Glomerular endothelial cell (primary cell): ENCODE measurements around the gene HNRNPUL1. TPM values are rescaled to one million over a fixed set of nuclear protein-coding genes. Genes with fewer than 3 reads are reported as not detected.

Experiments used
- DNase-seq: peaks from one replicate; pipeline ENCODE4 v3.0.0-alpha.2; 2011; ENCODE audit warnings: low read depth, low spot score; ENCODE audit errors: extremely low read depth
- total RNA-seq: library from RNA; depleted of rRNA; stranded (reverse); fragments of >200 nt; gene quantifications from 2 replicates; pipeline ENCODE4 v1.2.3, GENCODE V29; 2015

HNRNPUL1 gene
- total RNA-seq, 1 donor from 2014 or later, result 217 TPM

GRCh38 chr19:41351339-41352245 lies 87.4 kb downstream of the HNRNPUL1 start:
- DNase-seq, result no peak

DNA sequence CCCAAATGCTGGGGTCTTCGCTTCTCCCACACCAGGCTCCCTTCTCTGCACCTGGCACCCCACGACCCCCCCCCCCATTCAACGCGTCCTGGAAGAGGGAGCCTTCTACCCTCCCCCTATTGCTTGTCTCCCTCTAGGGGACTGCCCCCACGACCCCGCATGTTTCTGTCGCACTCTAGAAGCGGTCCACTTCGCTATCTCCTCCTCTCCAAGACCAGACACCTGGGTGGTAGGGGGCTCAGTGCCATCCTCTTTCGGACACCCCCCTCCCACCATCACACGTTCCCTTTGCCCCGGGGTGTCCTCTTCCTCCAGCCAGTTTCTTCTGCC lies 88.1 kb downstream of the HNRNPUL1 start:
- no peak for DNase-seq

DNA sequence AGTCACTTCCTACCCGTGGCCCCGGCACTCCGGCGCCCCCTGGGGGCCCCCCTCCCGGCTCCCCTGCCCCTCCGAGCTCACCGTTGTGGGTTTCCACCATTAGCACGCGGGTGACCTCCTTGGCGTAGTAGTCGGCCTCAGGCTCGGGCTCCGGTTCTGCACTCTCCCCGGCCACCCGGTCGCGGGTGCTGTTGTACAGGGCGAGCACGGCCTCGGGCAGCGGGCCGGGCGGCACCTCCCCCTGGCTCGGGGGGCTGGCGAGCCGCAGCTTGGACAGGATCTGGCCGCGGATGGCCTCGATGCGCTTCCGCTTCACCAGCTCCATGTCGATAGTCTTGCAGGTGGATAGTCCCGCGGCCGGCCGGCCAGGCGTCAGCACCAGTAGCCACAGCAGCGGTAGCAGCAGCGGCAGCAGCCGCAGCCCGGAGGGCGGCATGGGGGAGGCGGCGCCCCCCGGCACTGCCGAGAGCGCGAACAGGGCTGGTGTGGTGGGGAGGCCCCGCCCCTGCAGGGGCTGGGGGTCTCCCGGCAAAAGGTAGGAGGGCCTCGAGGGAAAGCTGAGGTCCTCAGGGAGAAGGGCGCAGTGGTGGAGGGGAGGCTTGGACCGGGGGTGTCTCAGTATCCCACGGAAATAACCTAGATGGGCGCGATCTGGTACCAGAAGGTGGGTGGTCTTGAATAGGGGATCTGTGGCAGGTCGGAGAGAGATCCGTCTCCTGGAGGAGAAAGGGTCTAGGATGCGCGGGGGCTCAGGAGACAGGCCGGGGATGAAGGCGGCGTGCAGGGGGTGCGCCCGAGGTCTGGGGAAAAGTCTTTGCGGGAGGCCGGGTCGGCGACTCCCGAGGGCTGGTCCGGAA lies 88.7 kb downstream of the HNRNPUL1 start:
- DNase-seq, result no peak

- no peak for DNase-seq
These were observed 89.5 kb downstream of the HNRNPUL1 start, which contains the start of gene TGFB1 for GRCh38 chr19:41353466-41354342. Gene TGFB1 (minus strand): TSS chr19:41353922. CDS start chr19:41353044, 878 bp downstream.

- DNase-seq, result no peak
These were observed 90.3 kb downstream of the HNRNPUL1 start for GRCh38 chr19:41354343-41354953.

DNA sequence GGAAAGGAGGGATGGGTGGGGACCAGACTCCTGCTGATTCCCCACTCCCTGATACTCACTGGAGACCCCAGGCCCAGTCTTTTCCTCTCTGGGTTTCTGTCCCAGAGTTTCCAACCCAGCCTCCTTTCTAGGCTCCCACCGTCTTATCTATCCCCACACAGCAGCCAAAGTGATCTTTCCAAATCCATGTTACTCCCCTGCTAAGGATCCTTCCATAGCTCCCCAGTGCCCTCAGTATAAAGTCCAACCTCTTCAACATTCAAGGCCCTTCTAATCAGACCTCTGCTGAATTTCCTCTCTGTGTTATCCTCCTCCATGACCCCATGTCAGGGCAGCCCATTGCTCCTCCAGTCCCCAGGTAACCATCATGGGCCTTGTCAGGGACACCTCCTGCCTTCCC lies 90.9 kb downstream of the HNRNPUL1 start:
- DNase-seq, result no peak

GRCh38 chr19:41355802-41356201 lies 91.6 kb downstream of the HNRNPUL1 start:
- DNase-seq, result no peak

DNA sequence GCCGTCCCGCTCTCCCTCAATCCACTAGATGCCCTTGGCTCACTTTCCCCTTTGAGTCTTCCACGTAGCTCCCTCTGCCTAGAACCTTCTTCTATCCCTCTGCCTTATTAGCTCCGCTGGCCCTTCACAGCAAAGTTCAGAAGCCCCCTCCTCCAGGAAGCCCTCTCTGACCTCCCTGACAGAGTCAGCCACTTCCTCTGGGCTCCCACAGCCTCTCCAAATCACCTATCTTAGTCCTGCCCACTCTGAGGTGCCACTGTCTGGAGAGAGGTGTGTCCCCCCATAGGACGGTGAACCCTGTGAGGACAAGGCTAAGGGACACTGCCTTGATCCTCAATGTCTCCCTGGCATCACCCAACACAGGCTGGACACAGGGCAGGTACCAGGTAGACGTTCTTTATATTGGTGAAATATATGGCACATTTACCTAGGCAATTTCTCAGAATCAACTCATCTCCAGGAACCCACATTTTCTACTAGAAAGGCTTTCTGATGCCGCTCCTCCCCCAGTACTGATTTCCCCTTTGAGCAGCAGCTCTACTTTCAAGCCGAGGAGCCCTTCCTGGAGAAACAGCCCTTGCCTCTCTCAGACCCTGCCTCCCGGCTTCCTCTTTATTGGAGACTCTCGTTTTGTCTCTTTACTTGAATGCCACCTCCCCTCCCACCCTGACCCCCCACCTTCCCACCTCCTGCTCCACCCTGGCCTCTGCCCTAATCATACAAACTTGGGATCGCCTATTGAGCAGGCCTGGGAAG lies 93.0 kb downstream of the HNRNPUL1 start:
- DNase-seq, result no peak

Other genes with a start within 250 kb of the HNRNPUL1 start
- not detected in 2 replicates for gene CYP2A13, start 175.9 kb upstream of the HNRNPUL1 start, total RNA-seq
- not detected in 2 replicates for gene CYP2F1, start 149.9 kb upstream of the HNRNPUL1 start, total RNA-seq
- gene CYP2S1, start 71.2 kb upstream of the HNRNPUL1 start, total RNA-seq, result 0.88 and 9.1 TPM in 2 replicates
- 64.5 and 89.8 TPM in 2 replicates for gene AXL, start 45.1 kb upstream of the HNRNPUL1 start, total RNA-seq
- gene CCDC97, start 45.8 kb downstream of the HNRNPUL1 start, total RNA-seq, result 10.9 and 16.3 TPM in 2 replicates
- gene TGFB1, start 89.5 kb downstream of the HNRNPUL1 start, total RNA-seq, result 59.4 and 176 TPM in 2 replicates
- gene B9D2, start 99.8 kb downstream of the HNRNPUL1 start, total RNA-seq, result 7.6 and 8.2 TPM in 2 replicates
- gene TMEM91, start 112.2 kb downstream of the HNRNPUL1 start, total RNA-seq, result 9.4 and 10.1 TPM in 2 replicates
- 16.7 and 17.0 TPM in 2 replicates for gene EXOSC5, start 133.0 kb downstream of the HNRNPUL1 start, total RNA-seq
- gene BCKDHA, start 133.4 kb downstream of the HNRNPUL1 start, total RNA-seq, result 27.0 and 33.6 TPM in 2 replicates
- gene B3GNT8, start 163.0 kb downstream of the HNRNPUL1 start, total RNA-seq, result 0.19 and 5.5 TPM in 2 replicates
- 45.2 and 50.2 TPM in 2 replicates for gene DMAC2, start 175.5 kb downstream of the HNRNPUL1 start, total RNA-seq
- not detected in 2 replicates for gene ERICH4, start 178.8 kb downstream of the HNRNPUL1 start, total RNA-seq